HFF-Myc (cell line): ENCODE measurements around the gene PPP1R15B.

ENCODE experiments used
- DNase-seq: peaks from one replicate; pipeline ENCODE4 v3.0.0-alpha.2; 2011; ENCODE audit warnings: low read depth; ENCODE audit errors: extremely low read depth
- H3K4me3 ChIP-seq: replicated peaks from 2 replicates; pipeline ENCODE4 v1.5.1; 2011; ENCODE audit warnings: low read depth, mild to moderate bottlenecking, control low read depth, low read length
- CTCF ChIP-seq: IDR thresholded peaks from 2 replicates; pipeline ENCODE4 v1.5.1; 2012; ENCODE audit warnings: mild to moderate bottlenecking, low read depth, low read length, control low read depth; ENCODE audit errors: missing control alignments

PPP1R15B gene

DNA sequence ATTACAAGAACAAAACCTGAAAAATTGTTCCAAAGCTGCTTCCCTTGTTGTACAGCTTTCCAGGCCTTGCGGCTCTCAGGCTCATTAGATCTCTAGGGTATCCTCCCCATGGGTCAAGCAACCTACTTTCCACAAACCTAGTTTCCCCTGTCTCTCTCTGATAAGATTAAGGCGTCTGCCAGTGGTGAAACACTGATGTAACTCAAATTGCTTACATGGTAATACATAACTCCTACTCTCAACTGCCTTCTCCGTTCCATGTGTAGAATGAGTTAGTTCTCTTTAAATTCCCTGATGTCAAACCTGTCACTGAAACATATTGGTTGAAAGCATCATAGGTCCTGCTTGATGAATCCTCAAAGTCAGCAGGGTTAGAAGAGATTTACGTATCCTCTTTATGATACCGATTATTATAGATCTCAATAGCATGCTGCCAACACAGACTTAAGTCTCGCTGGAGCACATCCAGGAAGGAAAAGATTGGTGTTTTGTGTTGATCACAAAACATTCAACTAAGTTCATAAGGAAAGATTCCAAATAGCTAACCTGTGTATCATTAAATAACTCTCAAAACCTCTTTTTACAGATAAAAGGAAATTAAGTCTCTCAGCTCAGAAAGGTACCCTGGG is 10.6 kb downstream of the PPP1R15B start:
- no peak for DNase-seq
- TF ChIP-seq CTCF = no peak
- no peak overlapping the region for H3K4me3 ChIP-seq

- H3K4me3 ChIP-seq = no peak overlapping the region
- DNase-seq = peak; percentile 76
- TF ChIP-seq CTCF = peak; percentile 77
Observed at GRCh38 chr1:204398197-204399125, 13.2 kb downstream of the PPP1R15B start.

GRCh38 chr1:204396015-204396583 is 15.5 kb downstream of the PPP1R15B start:
- no peak overlapping the region for H3K4me3 ChIP-seq
- DNase-seq = no peak
- no peak for TF ChIP-seq CTCF

GRCh38 chr1:204391629-204392028 is 20.0 kb downstream of the PPP1R15B start:
- TF ChIP-seq CTCF = no peak
- DNase-seq = no peak

GRCh38 chr1:204390751-204391466 is 20.7 kb downstream of the PPP1R15B start:
- no peak for DNase-seq
- TF ChIP-seq CTCF = no peak
- no peak overlapping the region for H3K4me3 ChIP-seq

More at GRCh38 chr1:204391629-204392028, 20.0 kb downstream of the PPP1R15B start:
- H3K4me3 ChIP-seq = no peak overlapping the region

- H3K4me3 ChIP-seq = no peak overlapping the region
- TF ChIP-seq CTCF = no peak
- DNase-seq = no peak
Observed at GRCh38 chr1:204385727-204386126, 25.9 kb downstream of the PPP1R15B start.
